ENCODE data around the gene ADPRHL1.
A peak's percentile ranks its signal among the peaks of the same experiment; 100 is the strongest.
"Not testable (repeated sequence)": the region's sequence is repeated elsewhere in the genome, so short reads cannot be mapped to it uniquely, and the experiment has no call there.

The ADPRHL1 gene

GRCh38 chr13:113402471-113403254, 50.6 kb downstream of the ADPRHL1 start:
- H3K27me3 Mint-ChIP-seq, result no peaks in the 10 kb centered on the region
- no peaks in the 10 kb centered on the region for H3K36me3 Mint-ChIP-seq (ENCODE audit: low read depth)
- H3K27ac Mint-ChIP-seq, result no peak overlapping the region
- H3K4me1 Mint-ChIP-seq (ENCODE audit: low read depth), result no peaks in the 10 kb centered on the region
- H3K9me3 Mint-ChIP-seq, result no peaks in the 10 kb centered on the region
- no peak overlapping the region for H3K4me3 Mint-ChIP-seq

- no peak overlapping the region for H3K27ac Mint-ChIP-seq
- no peaks in the 10 kb centered on the region for H3K4me1 Mint-ChIP-seq (ENCODE audit: low read depth)
- H3K36me3 Mint-ChIP-seq (ENCODE audit: low read depth), result no peaks in the 10 kb centered on the region
- no peak overlapping the region for H3K4me3 Mint-ChIP-seq
- no peaks in the 10 kb centered on the region for H3K27me3 Mint-ChIP-seq
- no peaks in the 10 kb centered on the region for H3K9me3 Mint-ChIP-seq
These were observed 51.6 kb downstream of the ADPRHL1 start for GRCh38 chr13:113401452-113402415.

- no peaks in the 10 kb centered on the region for H3K36me3 Mint-ChIP-seq (ENCODE audit: low read depth)
- no peak overlapping the region for H3K4me3 Mint-ChIP-seq
- H3K27ac Mint-ChIP-seq, result no peak overlapping the region
- no peaks in the 10 kb centered on the region for H3K4me1 Mint-ChIP-seq (ENCODE audit: low read depth)
- no peaks in the 10 kb centered on the region for H3K27me3 Mint-ChIP-seq
- no peaks in the 10 kb centered on the region for H3K9me3 Mint-ChIP-seq
These were observed 52.5 kb downstream of the ADPRHL1 start for GRCh38 chr13:113400621-113401451.

- H3K27me3 Mint-ChIP-seq, result no peaks in the 10 kb centered on the region
- no peaks in the 10 kb centered on the region for H3K4me1 Mint-ChIP-seq (ENCODE audit: low read depth)
- no peaks in the 10 kb centered on the region for H3K9me3 Mint-ChIP-seq
- H3K4me3 Mint-ChIP-seq, result no peak overlapping the region
- H3K36me3 Mint-ChIP-seq (ENCODE audit: low read depth), result no peaks in the 10 kb centered on the region
- no peak overlapping the region for H3K27ac Mint-ChIP-seq
These were observed 53.5 kb downstream of the ADPRHL1 start for GRCh38 chr13:113399755-113400149.

GRCh38 chr13:113398963-113399754, 54.1 kb downstream of the ADPRHL1 start:
- no peaks in the 10 kb centered on the region for H3K36me3 Mint-ChIP-seq (ENCODE audit: low read depth)
- H3K4me1 Mint-ChIP-seq (ENCODE audit: low read depth), result peaks cover 3% of the 10 kb centered on the region
- H3K4me3 Mint-ChIP-seq, result no peak overlapping the region
- no peaks in the 10 kb centered on the region for H3K9me3 Mint-ChIP-seq
- no peaks in the 10 kb centered on the region for H3K27me3 Mint-ChIP-seq
- no peak overlapping the region for H3K27ac Mint-ChIP-seq

GRCh38 chr13:113397608-113398425, 55.5 kb downstream of the ADPRHL1 start:
- no peaks in the 10 kb centered on the region for H3K27me3 Mint-ChIP-seq
- no peak overlapping the region for H3K4me3 Mint-ChIP-seq
- no peaks in the 10 kb centered on the region for H3K9me3 Mint-ChIP-seq
- no peaks in the 10 kb centered on the region for H3K36me3 Mint-ChIP-seq (ENCODE audit: low read depth)
- peaks cover 8% of the 10 kb centered on the region for H3K4me1 Mint-ChIP-seq (ENCODE audit: low read depth)
- no peak overlapping the region for H3K27ac Mint-ChIP-seq

GRCh38 chr13:113394339-113394640, 59.0 kb downstream of the ADPRHL1 start:
- H3K27me3 Mint-ChIP-seq, result no peaks in the 10 kb centered on the region
- no peak overlapping the region for H3K4me3 Mint-ChIP-seq
- no peaks in the 10 kb centered on the region for H3K36me3 Mint-ChIP-seq (ENCODE audit: low read depth)
- H3K27ac Mint-ChIP-seq, result no peak overlapping the region
- H3K4me1 Mint-ChIP-seq (ENCODE audit: low read depth), result peaks cover 8% of the 10 kb centered on the region
- H3K9me3 Mint-ChIP-seq, result no peaks in the 10 kb centered on the region

- Mint-ChIP-seq H3K4me3 (peak overlapping the region; percentile 96), H3K27me3 (no peaks in the 10 kb centered on the region), H3K36me3 (ENCODE audit: low read depth) (no peaks in the 10 kb centered on the region), H3K9me3 (no peaks in the 10 kb centered on the region), H3K27ac (peak overlapping the region; percentile 95), H3K4me1 (ENCODE audit: low read depth) (peaks cover 8% of the 10 kb centered on the region)
These were observed 59.5 kb downstream of the ADPRHL1 start for GRCh38 chr13:113393563-113394338.

GRCh38 chr13:113393226-113393562, 60.1 kb downstream of the ADPRHL1 start:
- H3K27ac Mint-ChIP-seq, result peak overlapping the region; percentile 95
- H3K4me3 Mint-ChIP-seq, result peak overlapping the region; percentile 96
- H3K27me3 Mint-ChIP-seq, result no peaks in the 10 kb centered on the region
- H3K36me3 Mint-ChIP-seq (ENCODE audit: low read depth), result no peaks in the 10 kb centered on the region
- H3K9me3 Mint-ChIP-seq, result no peaks in the 10 kb centered on the region
- peaks cover 8% of the 10 kb centered on the region for H3K4me1 Mint-ChIP-seq (ENCODE audit: low read depth)

GRCh38 chr13:113390874-113391497, 62.3 kb downstream of the ADPRHL1 start:
- no peaks in the 10 kb centered on the region for H3K27me3 Mint-ChIP-seq
- H3K4me3 Mint-ChIP-seq, result no peak overlapping the region
- no peaks in the 10 kb centered on the region for H3K36me3 Mint-ChIP-seq (ENCODE audit: low read depth)
- peaks cover 8% of the 10 kb centered on the region for H3K4me1 Mint-ChIP-seq (ENCODE audit: low read depth)
- no peak overlapping the region for H3K27ac Mint-ChIP-seq
- H3K9me3 Mint-ChIP-seq, result peaks cover 4% of the 10 kb centered on the region

GRCh38 chr13:113389586-113389985, 63.7 kb downstream of the ADPRHL1 start:
- peaks cover 10% of the 10 kb centered on the region for H3K9me3 Mint-ChIP-seq
- not testable (repeated sequence) for H3K4me3 Mint-ChIP-seq; H3K36me3 Mint-ChIP-seq (ENCODE audit: low read depth); H3K27ac Mint-ChIP-seq; H3K27me3 Mint-ChIP-seq
- peaks cover 15% of the 10 kb centered on the region for H3K4me1 Mint-ChIP-seq (ENCODE audit: low read depth)

GRCh38 chr13:113387396-113387795, 65.9 kb downstream of the ADPRHL1 start:
- H3K36me3 Mint-ChIP-seq (ENCODE audit: low read depth), result no peaks in the 10 kb centered on the region

GRCh38 chr13:113383089-113383488, 70.2 kb downstream of the ADPRHL1 start:
- Mint-ChIP-seq H3K27ac (no peak overlapping the region), H3K9me3 (peaks cover 10% of the 10 kb centered on the region), H3K27me3 (peaks cover 2% of the 10 kb centered on the region), H3K4me1 (ENCODE audit: low read depth) (peaks cover 7% of the 10 kb centered on the region), H3K36me3 (ENCODE audit: low read depth) (no peaks in the 10 kb centered on the region), H3K4me3 (no peak overlapping the region)

More at GRCh38 chr13:113387396-113387795, 65.9 kb downstream of the ADPRHL1 start:
- peaks cover 7% of the 10 kb centered on the region for H3K4me1 Mint-ChIP-seq (ENCODE audit: low read depth)
- H3K4me3 Mint-ChIP-seq, result no peak overlapping the region
- H3K27ac Mint-ChIP-seq, result no peak overlapping the region
- H3K9me3 Mint-ChIP-seq, result peaks cover 10% of the 10 kb centered on the region
- no peaks in the 10 kb centered on the region for H3K27me3 Mint-ChIP-seq
